Epidermal melanocyte (primary cell): ENCODE results near the gene TSC2.
"Not testable (repeated sequence)": the region's sequence is repeated elsewhere in the genome, so short reads cannot be mapped to it uniquely, and the experiment has no call there.

Source experiments
- DNase-seq: peaks from one replicate; pipeline ENCODE4 v3.0.0; 2011; ENCODE audit warnings: low spot score; ENCODE audit not compliant: insufficient read length

The TSC2 gene

GRCh38 chr16:2009791-2010510 lies 37.8 kb upstream of the TSC2 start, which contains the start of gene ZNF598:
ZNF598 (minus strand) TSS chr16:2009821.
- DNase-seq: peak; percentile 94

DNA sequence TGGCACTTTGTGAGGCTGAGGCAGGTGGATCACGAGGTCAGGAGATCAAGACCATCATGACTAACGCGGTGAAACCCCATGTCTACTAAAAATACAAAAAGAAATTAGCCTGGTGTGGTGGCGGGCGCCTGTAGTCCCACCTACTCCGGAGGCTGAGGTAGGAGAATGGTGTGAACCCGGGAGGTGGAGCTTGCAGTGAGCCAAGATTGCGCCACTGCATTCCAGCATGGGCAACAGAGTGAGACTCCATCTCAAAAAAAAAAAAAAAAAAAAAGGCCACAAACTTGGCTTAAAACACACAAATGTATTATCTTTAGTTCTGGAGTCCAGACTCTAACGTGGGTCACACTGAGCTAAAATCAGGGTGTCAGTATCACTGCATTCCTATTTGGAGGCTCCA lies 36.1 kb upstream of the TSC2 start:
- not testable (repeated sequence) for DNase-seq

DNA sequence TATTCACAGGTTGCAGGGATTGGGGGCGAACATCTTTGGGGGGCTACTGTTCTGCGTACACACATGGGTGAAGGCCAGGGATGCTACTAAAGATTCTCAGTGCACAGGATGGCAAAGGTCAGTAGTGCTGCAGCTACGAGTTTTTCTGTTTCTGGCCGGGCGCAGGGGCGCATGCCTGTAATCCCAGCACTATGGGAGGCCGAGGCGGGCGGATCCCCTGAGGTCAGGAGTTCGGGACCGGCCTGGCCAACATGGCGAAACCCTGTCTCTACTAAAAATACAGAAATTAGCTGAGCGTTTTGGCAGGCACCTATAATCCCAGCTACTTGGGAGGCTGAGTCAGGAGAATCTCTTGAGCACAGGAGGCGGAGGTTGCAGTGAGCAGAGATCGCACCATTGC lies 34.3 kb upstream of the TSC2 start:
- DNase-seq: no peak

DNA sequence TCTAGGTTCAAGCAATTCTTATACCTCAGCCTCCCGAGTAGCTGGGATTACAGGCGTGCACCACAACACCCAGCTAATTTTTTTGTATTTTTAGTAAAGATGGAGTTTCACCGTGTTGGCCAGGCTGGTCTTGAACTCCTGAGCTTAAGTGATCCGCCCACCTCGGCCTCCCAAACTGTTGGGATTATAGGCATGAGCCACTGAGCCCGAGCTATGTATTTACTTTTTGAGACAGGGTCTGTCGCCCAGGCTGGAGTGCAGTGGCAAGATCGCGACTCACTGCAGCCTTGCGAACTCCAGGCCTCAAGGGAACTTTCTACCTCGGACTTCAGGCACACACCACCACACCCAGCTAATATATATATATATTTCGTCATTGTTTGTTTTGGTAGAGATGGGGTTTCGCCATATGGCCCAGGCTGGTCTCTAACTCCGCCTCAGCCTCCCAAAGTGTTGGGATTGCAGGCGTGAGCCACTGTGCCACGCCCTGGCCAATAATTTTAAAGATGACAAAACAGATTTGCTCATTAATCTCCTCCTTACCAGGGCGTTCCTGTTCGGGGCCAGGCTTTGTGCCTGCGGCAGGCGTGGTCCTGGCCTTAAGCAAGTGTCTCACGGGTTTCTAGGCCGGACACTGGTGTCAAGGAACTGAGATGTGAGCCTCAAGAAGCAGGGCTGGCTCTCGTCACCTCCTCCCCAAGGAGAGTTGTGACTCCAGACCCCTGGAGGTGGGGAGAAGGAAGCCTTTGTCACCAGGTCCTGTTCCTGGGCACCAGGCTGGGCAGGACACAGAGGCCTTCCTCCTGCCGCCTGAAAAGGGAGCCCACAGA lies 32.5 kb upstream of the TSC2 start:
- DNase-seq: no peak

DNA sequence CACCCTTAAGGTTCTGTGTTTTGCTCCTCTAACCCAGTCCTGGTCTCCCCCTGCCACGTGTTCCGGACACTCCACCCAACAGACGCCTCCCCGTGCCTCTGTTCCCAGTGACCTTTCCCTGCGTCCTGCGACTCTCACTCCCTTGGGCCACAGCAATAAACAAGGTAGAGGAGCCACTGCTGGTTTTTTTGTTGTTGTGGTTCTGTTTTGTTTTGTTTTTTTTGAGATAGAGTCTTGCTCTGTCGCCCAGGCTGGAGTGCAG lies 31.9 kb upstream of the TSC2 start:
- DNase-seq: no peak

DNA sequence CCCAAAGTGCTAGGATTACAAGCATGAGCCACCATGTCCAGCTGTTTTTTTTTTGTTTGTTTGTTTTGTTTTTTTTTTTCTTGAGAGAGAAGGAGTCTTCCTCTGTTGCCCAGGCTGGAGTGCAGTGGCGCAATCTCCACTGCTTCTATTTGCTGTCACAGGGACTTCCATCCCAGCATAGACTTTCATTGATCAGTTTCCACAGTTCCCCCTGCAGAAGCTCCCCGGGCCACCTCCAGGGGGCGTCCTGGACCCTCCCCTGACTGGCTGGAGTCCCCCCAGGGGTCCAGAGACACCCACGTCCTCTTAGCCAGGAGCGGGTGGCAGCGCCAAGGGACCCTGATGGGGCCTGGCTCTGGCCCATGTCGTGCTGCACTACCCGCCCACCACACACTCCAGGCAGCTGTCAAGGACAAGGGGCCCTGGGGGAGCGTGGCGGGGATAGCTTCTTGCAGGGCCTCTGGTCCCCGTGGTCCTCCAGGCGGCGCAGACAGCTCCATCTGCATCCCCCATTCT lies 31.3 kb upstream of the TSC2 start:
- no peak for DNase-seq

- peak; percentile 14 for DNase-seq
Observed at GRCh38 chr16:2019518-2019920, 28.3 kb upstream of the TSC2 start, which contains the start of gene NPW. NPW (plus strand) TSS chr16:2019785.

- DNase-seq: peak; percentile 14
Observed at GRCh38 chr16:2019921-2020831, 27.6 kb upstream of the TSC2 start.

DNA sequence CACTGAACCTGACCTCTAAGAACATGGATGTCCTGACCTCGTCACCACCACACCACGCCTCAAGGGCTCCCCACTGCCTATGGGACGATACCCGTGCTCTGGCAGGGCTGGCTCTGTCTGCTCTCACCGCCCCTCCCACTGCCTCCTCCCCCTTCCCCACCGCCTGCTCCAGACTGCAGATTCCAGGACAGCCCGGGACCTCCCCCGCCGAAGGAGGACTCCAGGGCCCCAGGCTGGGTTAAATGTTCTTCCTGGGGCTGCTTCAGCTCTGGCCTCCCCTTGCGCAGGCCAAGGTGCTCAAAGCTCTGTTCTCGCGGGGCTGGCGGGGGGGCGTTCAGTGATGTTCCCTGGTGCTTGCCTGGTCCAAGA lies 25.1 kb upstream of the TSC2 start:
- peak; percentile 68 for DNase-seq

DNA sequence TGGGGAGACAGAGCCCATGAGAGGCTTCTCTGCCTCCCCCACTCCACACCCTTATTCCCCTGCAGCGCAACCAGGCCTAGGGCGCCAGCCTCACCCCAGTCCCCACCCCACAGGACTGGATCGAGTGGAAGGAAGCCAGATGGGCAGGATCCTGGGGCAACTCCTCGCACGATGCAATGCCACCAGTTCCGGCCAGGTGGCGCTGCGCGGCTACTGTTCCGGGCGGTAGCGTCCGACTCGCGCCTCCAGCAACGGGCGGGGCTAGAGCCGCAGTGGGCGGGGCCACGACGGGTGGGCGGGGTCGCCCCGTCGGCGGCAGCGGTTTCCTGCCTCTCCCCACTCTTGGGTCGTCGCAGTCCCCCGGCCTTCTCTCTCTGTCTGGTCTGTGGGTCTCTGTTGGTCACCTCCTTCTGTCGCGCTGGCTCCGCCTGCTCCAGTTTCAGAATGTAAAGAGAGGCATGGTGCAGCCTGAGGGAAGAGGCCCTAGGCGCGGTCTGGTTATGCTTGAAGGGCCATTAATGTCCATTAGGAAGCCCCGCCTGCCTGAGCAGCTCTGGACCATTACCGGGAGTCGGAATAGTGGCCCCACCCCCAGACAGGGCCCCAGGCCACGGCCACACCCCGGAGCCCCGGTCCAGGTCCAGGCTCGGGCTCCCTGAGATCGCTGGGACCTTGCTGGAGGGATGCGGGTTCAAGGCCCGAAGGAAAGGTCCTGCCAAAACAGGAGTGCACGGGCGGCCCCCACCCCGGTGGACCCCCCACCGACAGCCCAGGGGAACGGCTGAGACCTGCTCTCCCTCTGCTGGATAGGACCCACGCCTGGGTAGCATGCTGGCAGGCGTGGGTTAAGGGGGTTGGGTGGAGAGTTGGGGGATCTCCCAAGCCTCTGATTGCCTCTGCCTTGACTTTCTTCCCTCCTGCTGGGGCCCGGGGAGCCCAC lies 24.4 kb upstream of the TSC2 start:
- peak; percentile 98 for DNase-seq

- DNase-seq: no peak
Observed at GRCh38 chr16:2024032-2024420, 23.8 kb upstream of the TSC2 start.

GRCh38 chr16:2025251-2025650 lies 22.5 kb upstream of the TSC2 start:
- no peak for DNase-seq

DNA sequence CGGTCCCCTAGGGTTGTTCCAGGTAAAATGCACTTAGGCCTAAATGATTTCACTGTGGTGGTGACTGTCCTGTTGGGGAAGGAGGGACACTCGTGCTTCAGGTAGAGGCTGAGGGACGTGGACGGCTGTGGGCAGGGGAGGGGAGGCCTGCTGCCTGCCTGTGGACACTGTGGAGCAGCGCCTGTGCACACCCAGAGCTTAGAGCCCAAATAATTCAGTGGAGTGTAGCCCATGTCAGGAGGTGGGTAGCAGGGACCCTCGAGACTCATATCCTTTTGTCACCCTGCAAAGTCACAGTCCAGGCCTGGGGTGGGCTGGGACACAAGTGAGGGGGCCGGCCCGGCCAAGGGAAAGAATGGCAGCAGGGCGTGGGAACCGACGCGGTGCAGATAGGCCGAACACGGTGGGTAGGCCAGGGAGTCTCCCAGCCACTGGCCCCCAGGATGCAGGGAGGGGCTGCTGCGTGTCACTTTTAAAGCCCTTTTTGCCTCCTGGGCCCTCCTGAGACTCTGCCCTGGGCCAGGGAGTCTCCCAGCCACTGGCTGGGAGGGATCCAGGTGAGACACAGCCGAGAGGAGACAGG lies 21.8 kb upstream of the TSC2 start:
- DNase-seq: no peak

- peak; percentile 78 for DNase-seq
Observed at GRCh38 chr16:2026461-2027023, 21.2 kb upstream of the TSC2 start, which contains the start of gene NHERF2. NHERF2 (plus strand) TSS chr16:2026902; CDS start chr16:2027006, 104 bp downstream.

GRCh38 chr16:2027024-2028010 lies 20.5 kb upstream of the TSC2 start:
- no peak for DNase-seq

- DNase-seq: no peak
Observed at GRCh38 chr16:2028146-2028545, 19.6 kb upstream of the TSC2 start.

DNA sequence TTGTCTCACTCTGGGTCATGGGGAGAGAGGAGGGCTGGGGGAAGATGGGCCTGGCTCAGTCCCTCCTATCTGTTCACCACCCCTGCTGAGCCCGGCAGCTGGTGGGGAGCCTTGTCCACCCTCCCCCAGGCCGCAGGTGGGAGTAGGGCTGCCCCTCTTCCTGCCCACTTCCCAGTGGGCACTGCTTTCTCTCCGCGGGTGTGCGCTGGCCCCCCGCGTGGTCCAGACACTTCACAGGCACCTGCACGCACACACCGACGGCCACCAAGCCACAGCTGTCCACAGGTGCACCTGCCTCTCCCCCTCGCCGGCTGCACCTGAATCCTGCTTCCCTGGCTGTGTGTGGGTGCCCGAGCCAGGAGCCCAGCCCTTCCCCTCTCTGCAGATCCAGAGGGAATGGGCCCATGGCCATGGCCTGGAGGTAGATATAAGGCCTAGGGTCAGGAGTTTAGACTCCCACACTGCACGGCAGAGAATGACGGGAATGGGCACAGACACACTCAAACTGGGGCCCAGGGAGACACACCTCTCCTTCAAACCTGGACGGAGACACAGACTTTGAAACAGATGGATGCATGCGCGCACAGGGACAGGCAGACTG lies 19.1 kb upstream of the TSC2 start:
- no peak for DNase-seq

DNA sequence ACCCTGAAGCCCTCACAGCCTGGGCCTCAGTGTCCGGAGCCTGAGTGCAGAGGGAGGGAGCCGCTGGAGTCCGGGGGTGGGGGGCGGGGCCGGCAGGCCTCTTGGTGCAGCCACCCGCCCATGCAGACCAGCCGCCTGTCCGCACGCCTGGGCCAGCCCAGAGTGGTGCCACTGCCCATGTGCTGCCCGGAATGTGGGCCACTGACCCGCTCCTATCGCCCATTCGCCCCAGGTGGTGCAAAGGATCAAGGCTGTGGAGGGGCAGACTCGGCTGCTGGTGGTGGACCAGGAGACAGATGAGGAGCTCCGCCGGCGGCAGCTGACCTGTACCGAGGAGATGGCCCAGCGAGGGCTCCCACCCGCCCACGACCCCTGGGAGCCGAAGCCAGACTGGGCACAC lies 18.4 kb upstream of the TSC2 start:
- DNase-seq: no peak
